Left renal cortex interstitium (tissue), 4 donors: ENCODE measurements around the gene CHRM1. TPM values are rescaled to one million over a fixed set of nuclear protein-coding genes. Genes with fewer than 3 reads are reported as not detected.

Source experiments
- DNase-seq, 4 donors: peaks; one replicate each; pipeline ENCODE4 v3.0.0-alpha.2; 2013; ENCODE audit warnings: low read depth in 4 of 4, low spot score in 2 of 4, missing footprints in 1 of 4
- polyA plus RNA-seq, 4 donors: library from polyadenylated mRNA; unstranded; fragments of 120-200 nt; gene quantifications; one replicate each; pipeline ENCODE4 v1.2.1, GENCODE V29; 2013; ENCODE audit not compliant: insufficient read length in 4 of 4

Gene CHRM1
- polyA plus RNA-seq, 4 donors, result 0.05 to 0.12 TPM; not detected in 2

- DNase-seq, result no peak
These were observed 12.6 kb downstream of the CHRM1 start for GRCh38 chr11:62908468-62909072.

GRCh38 chr11:62905927-62906531, 15.1 kb downstream of the CHRM1 start:
- DNase-seq, result peak in 3 of 4 donors; percentile 53 to 74 (median 63)

GRCh38 chr11:62905296-62905695, 15.9 kb downstream of the CHRM1 start:
- no peak for DNase-seq

GRCh38 chr11:62902932-62903331, 18.2 kb downstream of the CHRM1 start:
- DNase-seq, result no peak

- DNase-seq, result no peak
These were observed 23.1 kb downstream of the CHRM1 start for GRCh38 chr11:62898027-62898426.

GRCh38 chr11:62897311-62897710, 23.9 kb downstream of the CHRM1 start:
- DNase-seq, result no peak

GRCh38 chr11:62896049-62896448, 25.1 kb downstream of the CHRM1 start:
- no peak for DNase-seq

GRCh38 chr11:62895501-62895900, 25.7 kb downstream of the CHRM1 start:
- DNase-seq, result no peak

GRCh38 chr11:62892077-62892922, 28.9 kb downstream of the CHRM1 start:
- DNase-seq, result no peak

GRCh38 chr11:62889484-62890437, 31.4 kb downstream of the CHRM1 start:
- DNase-seq, result peak in 1 of 4 donors; percentile 59

- no peak for DNase-seq
These were observed 32.1 kb downstream of the CHRM1 start for GRCh38 chr11:62889126-62889483.

GRCh38 chr11:62888406-62888805, 32.8 kb downstream of the CHRM1 start:
- DNase-seq, result no peak

- no peak for DNase-seq
These were observed 35.9 kb downstream of the CHRM1 start for GRCh38 chr11:62885137-62885750.

- DNase-seq, result no peak
These were observed 37.5 kb downstream of the CHRM1 start for GRCh38 chr11:62883673-62884072.

GRCh38 chr11:62882788-62883501, 38.2 kb downstream of the CHRM1 start:
- no peak for DNase-seq

- DNase-seq, result no peak
These were observed 38.8 kb downstream of the CHRM1 start for GRCh38 chr11:62882431-62882749.

GRCh38 chr11:62881579-62882430, 39.4 kb downstream of the CHRM1 start:
- peak; percentile 82 to 92 (median 88) for DNase-seq

- peak; percentile 72 to 84 (median 81) for DNase-seq
These were observed 40.2 kb downstream of the CHRM1 start, which contains the start of gene SLC3A2 for GRCh38 chr11:62880803-62881578. SLC3A2 (plus strand) TSS chr11:62880896; CDS start chr11:62881024, 128 bp downstream.
